Measurements from ENCODE around the gene MCEMP1.

- no peak for TF ChIP-seq TAF1 (IDR thresholded peaks at IDR 0.05; ENCODE audit: low read depth, low read length)
- TF ChIP-seq POLR2A (IDR thresholded peaks at IDR 0.05; ENCODE audit: low read depth, low read length) = no peak
- no peak for TF ChIP-seq POLR2AphosphoS5 (IDR thresholded peaks at IDR 0.05; ENCODE audit: low read depth, low read length)
Measured at GRCh38 chr19:7698583-7698982, 21.7 kb downstream of the MCEMP1 start.
